Transverse colon (tissue), 3 donors: Measurements from ENCODE around the gene RASSF6.

Source experiments
- CTCF ChIP-seq, 5 experiments: fragments of 200-600 bp in 3 of 5; fragments of 450-650 bp in 2 of 5; sonication (generic) in 3 of 5; IDR thresholded peaks; 1 replicate in 2 of 5; 2 replicates in 3 of 5; pipeline ENCODE4 v1.5.1; 2016 to 2017; ENCODE audit warnings: antibody characterized with exemption in 5 of 5, inconsistent platforms in 3 of 5, mild to moderate bottlenecking in 2 of 5, moderate library complexity in 1 of 5
- EP300 ChIP-seq: sonication (generic); formaldehyde crosslinking; IDR thresholded peaks from one replicate; pipeline ENCODE4 v1.6.1; 2017; ENCODE audit warnings: antibody characterized with exemption, low read depth
- POLR2A ChIP-seq: fragments of 450-650 bp; IDR thresholded peaks from one replicate; pipeline ENCODE4 v1.6.1; 2016; ENCODE audit warnings: antibody characterized with exemption, mild to moderate bottlenecking, moderate library complexity

DNA sequence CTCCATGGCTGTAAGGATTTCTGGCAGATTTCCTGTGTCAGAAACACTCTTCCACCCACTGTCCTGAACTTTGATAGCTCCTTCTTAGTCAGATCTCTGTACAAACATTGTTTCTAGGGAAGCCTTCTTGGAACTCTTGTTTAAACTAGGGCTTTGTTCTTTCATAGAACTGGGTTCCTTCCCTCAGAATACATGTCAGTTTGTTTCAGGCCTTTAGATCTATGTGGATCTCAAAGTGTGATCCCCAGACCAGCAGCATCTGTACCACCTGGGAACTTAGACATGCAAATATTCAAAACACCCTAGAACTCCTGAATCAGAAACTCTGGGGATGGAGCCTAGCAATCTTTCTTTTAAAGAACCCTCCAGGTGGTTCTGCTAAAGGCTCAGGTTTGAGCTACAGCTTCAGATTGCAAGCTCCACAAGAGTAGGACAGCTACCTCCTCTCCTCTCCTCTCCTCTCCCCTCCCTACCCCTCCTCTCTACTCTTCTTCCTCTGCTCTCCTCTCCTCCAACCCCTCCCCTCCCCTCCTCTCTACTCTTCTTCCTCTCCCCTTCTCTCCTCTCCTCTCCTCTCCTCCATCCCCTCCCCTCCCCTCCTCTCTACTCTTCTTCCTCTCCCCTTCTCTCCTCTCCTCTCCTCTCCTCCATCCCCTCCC is 12.7 kb downstream of the RASSF6 start:
- no peak for TF ChIP-seq CTCF (IDR thresholded peaks at IDR 0.05)
- TF ChIP-seq POLR2A: no peak
- TF ChIP-seq EP300: no peak
